GM23338 (cell line): Measurements from ENCODE around the gene LIMA1. TPM values are rescaled to one million over a fixed set of nuclear protein-coding genes. Genes with fewer than 3 reads are reported as not detected.

Experiments used
- CTCF ChIP-seq, 2 experiments: fragments of 200-600 bp in 1 of 2; sonication (generic) in 1 of 2; conservative IDR thresholded peaks; 2 replicates each; pipeline versions ENCODE4 v1.5.1 to v1.6.1; 2016 to 2017; ENCODE audit warnings: antibody characterized with exemption in 2 of 2, low read depth in 2 of 2, mild to moderate bottlenecking in 2 of 2, moderate library complexity in 1 of 2
- ETS1 ChIP-seq: IDR thresholded peaks from 2 replicates; pipeline ENCODE4 v1.6.1; 2016; ENCODE audit warnings: antibody characterized with exemption
- EZH2 ChIP-seq: fragments of 200-600 bp; sonication (generic); IDR thresholded peaks from one replicate; pipeline ENCODE4 v1.8.0; 2017; ENCODE audit warnings: antibody characterized with exemption, mild to moderate bottlenecking, low read depth; ENCODE audit not compliant: unreplicated experiment
- JUNB ChIP-seq: IDR thresholded peaks from one replicate; pipeline ENCODE4 v1.6.1; 2016; ENCODE audit warnings: antibody characterized with exemption; ENCODE audit not compliant: unreplicated experiment
- NANOG ChIP-seq: IDR thresholded peaks from 2 replicates; pipeline ENCODE4 v1.6.1; 2016; ENCODE audit warnings: antibody characterized with exemption, borderline replicate concordance
- POLR2AphosphoS5 ChIP-seq: IDR thresholded peaks from 2 replicates; pipeline ENCODE4 v1.6.1; 2016; ENCODE audit warnings: antibody characterized with exemption, low read depth
- REST ChIP-seq: IDR thresholded peaks from one replicate; pipeline ENCODE4 v1.6.1; 2018; ENCODE audit warnings: antibody characterized with exemption; ENCODE audit not compliant: unreplicated experiment
- ZNF331 ChIP-seq: fragments of 250-450 bp; sonication (Bioruptor Pico); IDR thresholded peaks from 2 replicates; pipeline ENCODE4 v1.5.0; 2020; ENCODE audit warnings: low read depth, mild to moderate bottlenecking, moderate library complexity
- polyA plus RNA-seq: library from polyadenylated mRNA; unstranded; fragments of >200 nt; fragmentation: Nextera tagmentation; extraction: Ambion mirVana; gene quantifications from 2 replicates; pipeline ENCODE4 v1.2.1, GENCODE V29; 2016
- total RNA-seq: library from RNA; depleted of rRNA; stranded (reverse); fragments of >200 nt; shearing (Covaris generic); gene quantifications from 2 replicates; pipeline ENCODE4 v1.2.3, GENCODE V29; 2014
- TF ChIP-seq, protein P1 (sequence below): fragments of 250-450 bp; sonication (Bioruptor Pico); IDR thresholded peaks from 2 replicates; pipeline ENCODE4 v1.5.0; 2020; ENCODE audit warnings: mild to moderate bottlenecking, moderate library complexity

LIMA1 gene
- total and polyA plus RNA-seq, 2 experiments from 2014 or later = 27.7 to 29.6 TPM

GRCh38 chr12:50232771-50233209 is 50.5 kb downstream of the LIMA1 start (continued):
- TF ChIP-seq, protein P1, sequence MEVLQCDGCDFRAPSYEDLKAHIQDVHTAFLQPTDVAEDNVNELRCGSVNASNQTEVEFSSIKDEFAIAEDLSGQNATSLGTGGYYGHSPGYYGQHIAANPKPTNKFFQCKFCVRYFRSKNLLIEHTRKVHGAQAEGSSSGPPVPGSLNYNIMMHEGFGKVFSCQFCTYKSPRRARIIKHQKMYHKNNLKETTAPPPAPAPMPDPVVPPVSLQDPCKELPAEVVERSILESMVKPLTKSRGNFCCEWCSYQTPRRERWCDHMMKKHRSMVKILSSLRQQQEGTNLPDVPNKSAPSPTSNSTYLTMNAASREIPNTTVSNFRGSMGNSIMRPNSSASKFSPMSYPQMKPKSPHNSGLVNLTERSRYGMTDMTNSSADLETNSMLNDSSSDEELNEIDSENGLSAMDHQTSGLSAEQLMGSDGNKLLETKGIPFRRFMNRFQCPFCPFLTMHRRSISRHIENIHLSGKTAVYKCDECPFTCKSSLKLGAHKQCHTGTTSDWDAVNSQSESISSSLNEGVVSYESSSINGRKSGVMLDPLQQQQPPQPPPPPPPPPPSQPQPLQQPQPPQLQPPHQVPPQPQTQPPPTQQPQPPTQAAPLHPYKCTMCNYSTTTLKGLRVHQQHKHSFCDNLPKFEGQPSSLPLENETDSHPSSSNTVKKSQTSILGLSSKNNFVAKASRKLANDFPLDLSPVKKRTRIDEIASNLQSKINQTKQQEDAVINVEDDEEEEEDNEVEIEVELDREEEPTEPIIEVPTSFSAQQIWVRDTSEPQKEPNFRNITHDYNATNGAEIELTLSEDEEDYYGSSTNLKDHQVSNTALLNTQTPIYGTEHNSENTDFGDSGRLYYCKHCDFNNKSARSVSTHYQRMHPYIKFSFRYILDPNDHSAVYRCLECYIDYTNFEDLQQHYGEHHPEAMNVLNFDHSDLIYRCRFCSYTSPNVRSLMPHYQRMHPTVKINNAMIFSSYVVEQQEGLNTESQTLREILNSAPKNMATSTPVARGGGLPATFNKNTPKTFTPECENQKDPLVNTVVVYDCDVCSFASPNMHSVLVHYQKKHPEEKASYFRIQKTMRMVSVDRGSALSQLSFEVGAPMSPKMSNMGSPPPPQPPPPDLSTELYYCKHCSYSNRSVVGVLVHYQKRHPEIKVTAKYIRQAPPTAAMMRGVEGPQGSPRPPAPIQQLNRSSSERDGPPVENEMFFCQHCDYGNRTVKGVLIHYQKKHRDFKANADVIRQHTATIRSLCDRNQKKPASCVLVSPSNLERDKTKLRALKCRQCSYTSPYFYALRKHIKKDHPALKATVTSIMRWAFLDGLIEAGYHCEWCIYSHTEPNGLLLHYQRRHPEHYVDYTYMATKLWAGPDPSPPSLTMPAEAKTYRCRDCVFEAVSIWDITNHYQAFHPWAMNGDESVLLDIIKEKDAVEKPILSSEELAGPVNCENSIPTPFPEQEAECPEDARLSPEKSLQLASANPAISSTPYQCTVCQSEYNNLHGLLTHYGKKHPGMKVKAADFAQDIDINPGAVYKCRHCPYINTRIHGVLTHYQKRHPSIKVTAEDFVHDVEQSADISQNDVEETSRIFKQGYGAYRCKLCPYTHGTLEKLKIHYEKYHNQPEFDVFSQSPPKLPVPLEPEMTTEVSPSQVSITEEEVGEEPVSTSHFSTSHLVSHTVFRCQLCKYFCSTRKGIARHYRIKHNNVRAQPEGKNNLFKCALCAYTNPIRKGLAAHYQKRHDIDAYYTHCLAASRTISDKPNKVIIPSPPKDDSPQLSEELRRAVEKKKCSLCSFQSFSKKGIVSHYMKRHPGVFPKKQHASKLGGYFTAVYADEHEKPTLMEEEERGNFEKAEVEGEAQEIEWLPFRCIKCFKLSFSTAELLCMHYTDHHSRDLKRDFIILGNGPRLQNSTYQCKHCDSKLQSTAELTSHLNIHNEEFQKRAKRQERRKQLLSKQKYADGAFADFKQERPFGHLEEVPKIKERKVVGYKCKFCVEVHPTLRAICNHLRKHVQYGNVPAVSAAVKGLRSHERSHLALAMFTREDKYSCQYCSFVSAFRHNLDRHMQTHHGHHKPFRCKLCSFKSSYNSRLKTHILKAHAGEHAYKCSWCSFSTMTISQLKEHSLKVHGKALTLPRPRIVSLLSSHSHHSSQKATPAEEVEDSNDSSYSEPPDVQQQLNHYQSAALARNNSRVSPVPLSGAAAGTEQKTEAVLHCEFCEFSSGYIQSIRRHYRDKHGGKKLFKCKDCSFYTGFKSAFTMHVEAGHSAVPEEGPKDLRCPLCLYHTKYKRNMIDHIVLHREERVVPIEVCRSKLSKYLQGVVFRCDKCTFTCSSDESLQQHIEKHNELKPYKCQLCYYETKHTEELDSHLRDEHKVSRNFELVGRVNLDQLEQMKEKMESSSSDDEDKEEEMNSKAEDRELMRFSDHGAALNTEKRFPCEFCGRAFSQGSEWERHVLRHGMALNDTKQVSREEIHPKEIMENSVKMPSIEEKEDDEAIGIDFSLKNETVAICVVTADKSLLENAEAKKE (CRISPR knock-in tag) = no peak
- no peak for TF ChIP-seq JUNB
- no peak for TF ChIP-seq REST
- TF ChIP-seq NANOG = no peak
- TF ChIP-seq CTCF (conservative IDR thresholded peaks at IDR 0.05; ENCODE audit: low read depth in 2 of 2) = no peak
- no peak for TF ChIP-seq POLR2AphosphoS5
- TF ChIP-seq EZH2 = no peak
- TF ChIP-seq ETS1 = no peak
- TF ChIP-seq ZNF331 (CRISPR knock-in tag) = no peak
